B cell (primary cell): ENCODE measurements around the gene FXYD7.

Experiments
- EZH2 ChIP-seq: IDR thresholded peaks from 2 replicates; pipeline ENCODE4 v1.6.1; 2012; ENCODE audit warnings: borderline replicate concordance, low read depth, mild to moderate bottlenecking, moderate library complexity, low read length; ENCODE audit not compliant: insufficient read depth, poor library complexity, severe bottlenecking
- TF ChIP-seq, protein P1 (sequence below): fragments of 200-600 bp; IDR thresholded peaks from one replicate; pipeline ENCODE4 v1.8.0; 2022; ENCODE audit warnings: antibody characterized with exemption, mild to moderate bottlenecking

DNA sequence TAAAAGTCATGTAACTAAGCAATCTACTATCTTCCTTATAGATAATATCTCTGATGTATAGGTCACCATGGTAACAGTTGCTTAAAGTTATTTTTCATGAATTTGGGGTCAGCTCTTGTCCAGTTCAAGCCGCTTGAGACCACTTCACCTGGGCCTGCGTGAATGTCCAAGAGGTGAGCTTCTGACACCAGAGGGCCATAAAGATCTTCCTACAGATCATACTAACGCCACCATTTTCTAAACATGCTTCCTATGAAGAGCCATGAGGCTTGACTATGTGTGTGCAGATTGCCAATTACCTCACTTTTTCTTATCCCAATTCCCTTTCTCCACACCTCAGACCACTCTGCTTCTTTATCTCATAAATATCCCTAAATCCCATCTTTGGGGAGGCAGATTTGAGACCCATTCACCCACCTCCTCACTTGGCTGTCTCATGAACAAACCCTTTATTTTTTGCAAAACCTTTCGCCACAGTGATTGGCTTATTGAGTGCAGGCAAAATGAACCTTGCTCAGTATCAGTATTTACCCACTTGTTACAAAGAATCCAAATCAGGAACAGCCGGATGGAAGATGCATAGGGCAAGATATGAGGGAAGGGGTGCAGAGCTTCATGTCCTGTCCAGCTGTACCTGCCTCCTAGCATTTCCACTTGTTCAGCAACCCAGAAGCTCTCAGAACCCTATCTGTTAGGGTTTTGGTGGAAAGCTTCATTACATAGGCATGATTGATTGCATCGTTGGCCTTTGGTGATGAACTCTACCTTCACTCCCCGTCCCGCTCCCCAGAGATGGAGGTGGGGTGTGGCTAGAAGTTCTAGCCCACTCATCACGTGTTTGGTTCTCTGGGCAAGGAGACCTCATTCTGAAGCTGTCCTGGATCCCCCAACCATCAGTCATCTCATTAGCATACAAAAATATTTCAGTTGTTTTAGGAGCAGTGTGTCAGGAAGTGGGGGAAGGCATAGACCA, 51.2 kb downstream of the FXYD7 start:
- TF ChIP-seq, protein P1, sequence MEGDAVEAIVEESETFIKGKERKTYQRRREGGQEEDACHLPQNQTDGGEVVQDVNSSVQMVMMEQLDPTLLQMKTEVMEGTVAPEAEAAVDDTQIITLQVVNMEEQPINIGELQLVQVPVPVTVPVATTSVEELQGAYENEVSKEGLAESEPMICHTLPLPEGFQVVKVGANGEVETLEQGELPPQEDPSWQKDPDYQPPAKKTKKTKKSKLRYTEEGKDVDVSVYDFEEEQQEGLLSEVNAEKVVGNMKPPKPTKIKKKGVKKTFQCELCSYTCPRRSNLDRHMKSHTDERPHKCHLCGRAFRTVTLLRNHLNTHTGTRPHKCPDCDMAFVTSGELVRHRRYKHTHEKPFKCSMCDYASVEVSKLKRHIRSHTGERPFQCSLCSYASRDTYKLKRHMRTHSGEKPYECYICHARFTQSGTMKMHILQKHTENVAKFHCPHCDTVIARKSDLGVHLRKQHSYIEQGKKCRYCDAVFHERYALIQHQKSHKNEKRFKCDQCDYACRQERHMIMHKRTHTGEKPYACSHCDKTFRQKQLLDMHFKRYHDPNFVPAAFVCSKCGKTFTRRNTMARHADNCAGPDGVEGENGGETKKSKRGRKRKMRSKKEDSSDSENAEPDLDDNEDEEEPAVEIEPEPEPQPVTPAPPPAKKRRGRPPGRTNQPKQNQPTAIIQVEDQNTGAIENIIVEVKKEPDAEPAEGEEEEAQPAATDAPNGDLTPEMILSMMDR = no peak
- no peak for TF ChIP-seq EZH2
